ENCODE measurements around the gene SUFU. TPM values are rescaled to one million over a fixed set of nuclear protein-coding genes. Genes with fewer than 3 reads are reported as not detected.

The SUFU gene
- total and polyA plus RNA-seq, 2 of the 8 experiments (the other 6 are each of a cell fraction or from before 2014, with no cell fraction given) = 7.0 to 10.8 TPM

GRCh38 chr10:102535481-102536147, 31.8 kb downstream of the SUFU start (continued):
- TF ChIP-seq CTCF (IDR thresholded peaks at IDR 0.05; ENCODE audit: control extremely low read depth in 1 of 3, insufficient read depth in 1 of 3, low read depth in 1 of 3, low read length in 3 of 3) (no peak), EGR1 (IDR thresholded peaks at IDR 0.05; ENCODE audit: borderline replicate concordance, low read depth, low read length) (no peak), CBX8 (IDR thresholded peaks at IDR 0.05; ENCODE audit: borderline replicate concordance, low read depth, low read length) (no peak), CBX5 (IDR thresholded peaks at IDR 0.05; ENCODE audit: low read depth, low read length) (no peak), POU5F1 (IDR thresholded peaks at IDR 0.05; ENCODE audit: low read depth, low read length) (no peak), FOSL1 (IDR thresholded peaks at IDR 0.05; ENCODE audit: insufficient read depth, low read depth, low read length) (no peak)

Data from H1 (cell line).